Activated T-cell treated with anti-CD3 and anti-CD28 coated beads, Interleukin-2, amount 50 U/mL, for 4 hours (primary cell): ENCODE data around the gene CHCHD1. TPM values are rescaled to one million over a fixed set of nuclear protein-coding genes. Genes with fewer than 3 reads are reported as not detected.
"Not testable (repeated sequence)": the region's sequence is repeated elsewhere in the genome, so short reads cannot be mapped to it uniquely, and the experiment has no call there.

Experiments
- ATAC-seq, 2 donors: fragments of 200-7000 bp; cut with Tn5 transposase; one replicate each; pipeline ENCODE4 v1.10.0; 2021
- DNase-seq: peaks from one replicate; pipeline ENCODE4 v3.0.0-alpha.2; 2020
- H3K27me3 Mint-ChIP-seq: one replicate; pipeline ENCODE4 v1.8.0; 2021; ENCODE audit warnings: low read depth, mixed read lengths
- H3K36me3 Mint-ChIP-seq: one replicate; pipeline ENCODE4 v1.8.0; 2022; ENCODE audit warnings: mixed read lengths; ENCODE audit not compliant: insufficient read depth
- H3K4me1 Mint-ChIP-seq: one replicate; pipeline ENCODE4 v1.8.0; 2021; ENCODE audit warnings: low read depth, mixed read lengths
- H3K4me3 Mint-ChIP-seq: one replicate; pipeline ENCODE4 v1.8.0; 2021; ENCODE audit warnings: mild to moderate bottlenecking, moderate library complexity, mixed read lengths
- H3K9me3 Mint-ChIP-seq: one replicate; pipeline ENCODE4 v1.8.0; 2021; ENCODE audit warnings: mixed read lengths
- total RNA-seq, 3 donors: library from RNA; stranded (reverse); gene quantifications; one replicate each; pipeline ENCODE4 v1.2.1, GENCODE V29; 2021

Gene CHCHD1
- total RNA-seq, 3 donors from 2014 or later: 34.7 to 35.9 (median 35.9) TPM

DNA sequence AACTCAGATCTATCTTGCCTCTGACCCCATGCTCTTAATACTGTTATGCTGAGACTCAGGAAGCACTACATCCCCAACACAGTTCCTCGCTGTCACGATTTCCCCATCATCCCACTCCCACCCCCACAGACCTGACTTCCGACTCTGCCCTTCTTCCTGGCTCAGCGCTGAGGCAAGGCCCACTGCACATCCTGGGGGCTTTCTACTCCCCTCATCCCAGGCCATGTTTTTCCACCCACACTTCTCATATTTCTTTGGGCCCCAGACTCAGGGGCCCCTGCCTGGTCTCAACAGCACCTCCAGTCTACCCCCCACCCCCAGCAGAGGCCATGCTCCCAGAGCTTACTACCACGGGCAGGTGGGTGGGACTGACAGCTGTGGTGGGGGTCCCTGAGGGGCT is 37.2 kb downstream of the CHCHD1 start:
- H3K36me3 Mint-ChIP-seq: peaks cover 12% of the 10 kb centered on the region
- no peaks in the 10 kb centered on the region for H3K9me3 Mint-ChIP-seq
- no peak overlapping the region for H3K4me3 Mint-ChIP-seq
- DNase-seq: no peak
- H3K4me1 Mint-ChIP-seq: no peaks in the 10 kb centered on the region
- ATAC-seq: no peak
- H3K27me3 Mint-ChIP-seq: no peaks in the 10 kb centered on the region

GRCh38 chr10:73819513-73820093 is 37.8 kb downstream of the CHCHD1 start:
- H3K9me3 Mint-ChIP-seq: no peaks in the 10 kb centered on the region
- no peak for DNase-seq
- peaks cover 12% of the 10 kb centered on the region for H3K36me3 Mint-ChIP-seq
- H3K4me1 Mint-ChIP-seq: no peaks in the 10 kb centered on the region
- no peak for ATAC-seq
- no peaks in the 10 kb centered on the region for H3K27me3 Mint-ChIP-seq
- H3K4me3 Mint-ChIP-seq: no peak overlapping the region

GRCh38 chr10:73823391-73823790 is 41.5 kb downstream of the CHCHD1 start:
- no peak for DNase-seq
- Mint-ChIP-seq H3K4me3 (no peak overlapping the region), H3K9me3 (no peaks in the 10 kb centered on the region), H3K27me3 (no peaks in the 10 kb centered on the region), H3K36me3 (peaks cover 9% of the 10 kb centered on the region), H3K4me1 (no peaks in the 10 kb centered on the region)
- no peak for ATAC-seq

DNA sequence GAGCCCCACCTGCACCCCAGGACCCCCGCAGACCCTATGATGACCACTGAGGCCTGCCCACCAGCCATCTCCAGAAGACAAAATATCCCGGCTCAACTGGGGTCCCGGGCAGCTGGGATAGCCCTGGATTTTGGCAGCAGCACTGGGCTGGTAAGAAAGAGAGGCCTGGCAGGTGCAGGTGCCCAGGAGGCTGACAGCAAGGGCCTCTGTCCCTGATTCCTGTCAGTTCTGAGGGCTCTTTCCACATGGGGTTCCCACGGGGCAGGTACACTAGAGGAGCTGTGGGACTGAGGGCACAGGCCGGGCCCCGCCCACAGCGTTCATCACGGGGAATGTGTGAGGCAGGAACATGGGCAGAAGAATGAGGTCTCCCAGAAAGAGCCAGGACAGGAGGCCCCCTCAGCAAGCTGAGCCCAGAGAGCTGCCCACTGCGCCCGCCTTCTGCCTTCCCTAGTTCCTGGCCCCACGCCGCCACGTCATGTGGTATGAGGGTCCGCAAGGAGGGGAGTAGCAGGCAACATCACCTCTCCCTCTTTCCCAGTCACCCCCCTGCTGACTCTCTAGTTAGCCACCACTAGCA is 42.4 kb downstream of the CHCHD1 start:
- H3K36me3 Mint-ChIP-seq: peaks cover 9% of the 10 kb centered on the region
- H3K27me3 Mint-ChIP-seq: no peaks in the 10 kb centered on the region
- no peak for ATAC-seq

DNA sequence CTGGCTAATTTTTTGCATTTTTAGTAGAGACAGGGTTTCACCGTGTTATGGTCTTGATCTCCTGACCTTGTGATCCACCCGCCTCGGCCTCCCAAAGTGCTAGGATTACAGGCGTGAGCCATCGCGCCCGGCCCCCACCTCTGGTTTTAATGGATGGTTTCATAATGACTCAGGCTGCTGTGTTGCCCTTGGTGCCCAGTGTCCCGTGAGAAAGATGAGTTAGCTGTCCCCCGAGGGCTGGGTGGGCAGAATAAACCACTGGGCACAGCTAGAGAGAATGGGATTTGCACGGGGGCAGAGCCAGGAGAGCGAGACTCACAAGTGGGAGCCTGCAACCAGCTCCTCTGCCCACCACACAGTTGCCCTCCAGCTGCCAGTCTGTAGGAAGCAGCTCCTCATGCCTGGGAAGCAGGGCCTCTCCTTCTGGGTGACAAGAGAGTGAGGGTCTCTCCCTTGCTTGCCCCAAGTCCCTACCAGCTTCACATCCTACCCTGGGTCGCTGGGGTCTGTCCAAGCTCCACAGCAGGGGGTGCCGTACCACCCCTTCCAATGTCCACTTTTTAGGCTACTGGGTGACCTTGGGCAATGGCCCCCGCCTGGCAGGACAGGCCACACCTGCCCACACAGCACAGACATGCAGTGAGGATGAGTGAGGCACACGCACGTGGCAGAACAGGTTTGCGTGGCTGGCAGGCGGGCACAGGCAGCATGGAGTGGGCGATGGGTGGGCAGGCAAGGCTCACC is 45.7 kb downstream of the CHCHD1 start:
- Mint-ChIP-seq H3K9me3 (no peaks in the 10 kb centered on the region), H3K4me1 (no peaks in the 10 kb centered on the region), H3K4me3 (no peak overlapping the region), H3K27me3 (no peaks in the 10 kb centered on the region), H3K36me3 (peaks cover 6% of the 10 kb centered on the region)
- ATAC-seq: no peak
- no peak for DNase-seq

More for the DNA sequence above, 42.4 kb downstream of the CHCHD1 start:
- Mint-ChIP-seq H3K4me3 (no peak overlapping the region), H3K9me3 (no peaks in the 10 kb centered on the region), H3K4me1 (no peaks in the 10 kb centered on the region)
- DNase-seq: no peak

- DNase-seq (no peak), ATAC-seq (no peak)
- no peaks in the 10 kb centered on the region for H3K4me1 Mint-ChIP-seq
- H3K27me3 Mint-ChIP-seq: no peaks in the 10 kb centered on the region
- H3K36me3 Mint-ChIP-seq: peaks cover 6% of the 10 kb centered on the region
- no peaks in the 10 kb centered on the region for H3K9me3 Mint-ChIP-seq
- H3K4me3 Mint-ChIP-seq: no peak overlapping the region
These were observed 46.3 kb downstream of the CHCHD1 start for GRCh38 chr10:73828161-73828560.

DNA sequence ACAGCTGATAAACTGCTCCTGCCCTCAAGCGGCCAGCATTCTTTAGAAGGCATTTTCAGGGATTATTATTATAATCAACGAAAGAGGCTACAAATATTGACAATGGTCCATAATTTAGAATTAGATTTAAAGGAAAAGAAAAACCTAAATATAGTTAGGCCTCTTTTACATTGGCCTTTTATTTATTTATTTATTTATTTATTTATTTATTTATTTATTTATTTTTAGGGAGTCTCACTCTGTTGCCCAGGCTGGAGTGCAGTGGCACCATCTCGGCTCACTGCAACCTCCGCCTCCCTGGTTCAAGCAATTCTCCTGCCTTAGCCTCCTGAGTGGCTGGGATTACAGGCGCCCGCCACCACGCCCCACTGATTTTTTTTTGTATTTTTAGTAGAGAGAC is 47.2 kb downstream of the CHCHD1 start:
- not testable (repeated sequence) for ATAC-seq, H3K4me3 Mint-ChIP-seq, DNase-seq, H3K4me1 Mint-ChIP-seq, H3K27me3 Mint-ChIP-seq, H3K36me3 Mint-ChIP-seq, H3K9me3 Mint-ChIP-seq

Other genes starting within 250 kb of the CHCHD1 start
- 10 to 100 TPM in 2 of 3 donors, 1 to 10 TPM in 1; 8.8 to 11.9 (median 10.5) TPM for gene USP54, start 190.7 kb upstream of the CHCHD1 start, total RNA-seq
- gene MYOZ1, start 140.6 kb upstream of the CHCHD1 start, total RNA-seq: not detected
- gene SYNPO2L, start 126.0 kb upstream of the CHCHD1 start, total RNA-seq: under 1 TPM in 1 of 3 donors, not detected in 2; 0.18 TPM
- 1 to 10 TPM; 4.2 to 8.2 (median 5.6) TPM for gene AGAP5, start 83.9 kb upstream of the CHCHD1 start, total RNA-seq
- 100 to 1,000 TPM; 101 to 109 (median 107) TPM for gene SEC24C, start 37.7 kb upstream of the CHCHD1 start, total RNA-seq
- 10 to 100 TPM; 31.3 to 41.2 (median 40.5) TPM for gene ZSWIM8, start 3.6 kb downstream of the CHCHD1 start, total RNA-seq
- 10 to 100 TPM; 51.1 to 67.1 (median 58.7) TPM for gene NDST2, start 29.6 kb downstream of the CHCHD1 start, total RNA-seq
- gene CAMK2G, start 92.5 kb downstream of the CHCHD1 start, total RNA-seq: 10 to 100 TPM; 14.5 to 20.7 (median 16.6) TPM
- 1 to 10 TPM in 1 of 3 donors, under 1 TPM in 2; 0.82 to 1.1 (median 0.84) TPM for gene PLAU, start 129.1 kb downstream of the CHCHD1 start, total RNA-seq
- gene VCL, start 216.1 kb downstream of the CHCHD1 start, total RNA-seq: 10 to 100 TPM; 12.4 to 16.3 (median 14.7) TPM